ENCODE results near the gene KIF18A.

KIF18A gene

GRCh38 chr11:28026634-28027290 is 81.2 kb downstream of the KIF18A start:
- no peak for DNase-seq

DNA sequence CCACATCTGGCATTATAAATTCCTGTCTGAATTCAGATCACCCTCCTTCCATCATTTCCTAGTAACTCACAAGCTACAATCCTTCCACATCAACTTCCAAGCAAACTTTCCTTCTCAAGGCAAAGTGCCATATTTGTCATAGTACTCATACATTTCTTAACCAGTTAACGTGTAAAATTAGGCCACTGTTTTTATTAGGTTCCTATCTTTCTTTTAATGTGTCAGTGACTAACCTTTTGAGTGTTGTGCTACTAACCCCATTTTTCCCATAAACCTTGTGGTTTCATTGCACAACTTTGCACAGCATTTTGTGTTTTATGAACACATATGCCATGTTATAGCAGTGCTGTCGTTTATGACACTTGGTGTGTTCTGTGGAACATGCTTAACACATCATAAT is 90.1 kb downstream of the KIF18A start:
- no peak for DNase-seq

DNA sequence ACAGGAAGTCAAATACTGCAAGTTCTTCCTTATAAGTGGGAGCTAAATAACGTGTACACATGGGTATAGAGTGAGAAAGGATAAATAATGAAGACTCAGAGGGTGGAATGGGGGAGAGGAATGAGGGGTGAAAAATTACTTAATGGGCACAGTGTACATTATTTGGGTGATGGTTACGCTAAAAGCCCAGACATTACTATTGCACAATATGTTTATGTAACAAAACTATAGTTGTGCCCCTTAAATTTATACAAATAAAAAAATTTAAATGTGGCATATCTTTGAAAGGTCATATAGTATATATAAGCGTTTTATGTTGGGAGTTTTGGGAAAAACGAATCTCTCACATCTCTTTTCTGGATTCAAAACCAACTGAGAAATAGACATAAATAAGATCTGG is 96.1 kb downstream of the KIF18A start:
- no peak for DNase-seq

- no peak for DNase-seq
Measured at GRCh38 chr11:28009996-28010395, 98.0 kb downstream of the KIF18A start.

DNA sequence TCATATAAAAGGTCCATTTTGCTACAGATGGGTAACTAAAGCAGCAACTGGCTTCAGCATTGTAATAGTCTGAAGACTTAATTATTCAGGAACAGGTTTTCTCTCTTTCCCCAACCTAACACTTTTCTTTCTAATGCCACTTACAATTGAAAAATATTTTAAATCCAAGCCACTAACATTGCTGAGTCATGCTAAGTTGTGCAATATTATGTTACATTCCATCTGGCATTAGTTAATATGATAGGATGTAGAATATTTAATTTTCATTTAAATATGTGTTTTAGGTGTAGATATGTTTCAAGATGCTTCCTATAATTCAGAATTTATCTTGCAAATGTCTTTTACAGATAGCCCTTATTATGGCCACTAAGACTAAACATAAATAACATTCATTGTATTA is 98.6 kb downstream of the KIF18A start:
- DNase-seq = no peak

- DNase-seq = no peak
Measured at GRCh38 chr11:28003615-28004014, 104.3 kb downstream of the KIF18A start.

DNA sequence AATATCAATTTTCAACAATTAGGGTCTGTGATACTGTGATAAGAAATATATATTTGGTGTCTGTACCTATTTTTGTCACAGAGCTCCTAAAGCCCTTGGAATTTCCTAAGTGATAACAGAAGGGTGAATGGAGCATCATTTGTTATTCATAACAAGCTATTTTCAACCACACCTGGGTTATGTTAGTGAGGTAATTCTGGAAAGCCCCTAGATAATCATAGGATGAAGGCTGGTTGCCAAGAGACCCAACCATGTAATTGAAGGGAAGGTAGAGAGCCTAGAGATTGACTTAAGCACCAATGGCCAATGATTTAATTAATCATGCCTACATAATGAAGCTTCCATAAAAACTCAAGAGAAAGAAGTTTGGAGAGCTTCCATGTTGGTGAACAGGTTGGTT is 109.4 kb downstream of the KIF18A start:
- DNase-seq = no peak

- DNase-seq = no peak
Measured at GRCh38 chr11:27997344-27997743, 110.6 kb downstream of the KIF18A start.

GRCh38 chr11:27996066-27996465 is 111.9 kb downstream of the KIF18A start:
- no peak for DNase-seq

GRCh38 chr11:27995083-27995482 is 112.9 kb downstream of the KIF18A start:
- no peak for DNase-seq

- no peak for DNase-seq
Measured at GRCh38 chr11:27991736-27992135, 116.2 kb downstream of the KIF18A start.

DNA sequence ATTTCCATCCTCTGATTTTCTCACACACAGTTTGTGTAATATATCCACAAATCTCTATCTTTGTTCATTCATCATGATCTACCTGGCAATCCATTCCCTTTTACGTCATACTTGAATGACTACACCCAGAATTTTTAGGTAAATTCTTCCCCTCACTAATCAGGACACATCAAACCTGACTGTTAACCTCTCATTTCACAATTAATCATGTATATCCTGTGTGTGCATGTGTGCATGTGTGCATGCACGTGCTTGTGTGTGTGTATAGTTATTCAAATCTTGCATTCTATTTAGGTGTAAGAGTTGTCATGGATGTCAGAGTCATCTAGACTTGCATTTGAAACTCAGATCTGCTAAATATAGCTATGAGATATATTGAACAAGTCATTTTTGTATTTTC is 130.4 kb downstream of the KIF18A start:
- no peak for DNase-seq

GRCh38 chr11:27977031-27977430 is 130.9 kb downstream of the KIF18A start:
- no peak for DNase-seq

- no peak for DNase-seq
Measured at GRCh38 chr11:27976262-27976661, 131.7 kb downstream of the KIF18A start.

GRCh38 chr11:27973851-27974536 is 134.0 kb downstream of the KIF18A start:
- no peak for DNase-seq

- no peak for DNase-seq
Measured at GRCh38 chr11:27972522-27973170, 135.3 kb downstream of the KIF18A start.

- DNase-seq = no peak
Measured at GRCh38 chr11:27971171-27971570, 136.8 kb downstream of the KIF18A start.

All from NCI-H748 treated with DMSO at 0.1 percent for 48 hours (cell line).